Stimulated activated CD8-positive, alpha-beta memory T cell treated with anti-CD3 and anti-CD28 coated beads, Interleukin-15, amount 100 ng/mL, for 48 hours (primary cell): Measurements from ENCODE around the gene MNT.

Experiments
- DNase-seq, 2 donors: peaks; one replicate each; pipeline ENCODE4 v3.0.0-alpha.2; 2020; ENCODE audit warnings: low read depth in 2 of 2

Gene MNT

DNA sequence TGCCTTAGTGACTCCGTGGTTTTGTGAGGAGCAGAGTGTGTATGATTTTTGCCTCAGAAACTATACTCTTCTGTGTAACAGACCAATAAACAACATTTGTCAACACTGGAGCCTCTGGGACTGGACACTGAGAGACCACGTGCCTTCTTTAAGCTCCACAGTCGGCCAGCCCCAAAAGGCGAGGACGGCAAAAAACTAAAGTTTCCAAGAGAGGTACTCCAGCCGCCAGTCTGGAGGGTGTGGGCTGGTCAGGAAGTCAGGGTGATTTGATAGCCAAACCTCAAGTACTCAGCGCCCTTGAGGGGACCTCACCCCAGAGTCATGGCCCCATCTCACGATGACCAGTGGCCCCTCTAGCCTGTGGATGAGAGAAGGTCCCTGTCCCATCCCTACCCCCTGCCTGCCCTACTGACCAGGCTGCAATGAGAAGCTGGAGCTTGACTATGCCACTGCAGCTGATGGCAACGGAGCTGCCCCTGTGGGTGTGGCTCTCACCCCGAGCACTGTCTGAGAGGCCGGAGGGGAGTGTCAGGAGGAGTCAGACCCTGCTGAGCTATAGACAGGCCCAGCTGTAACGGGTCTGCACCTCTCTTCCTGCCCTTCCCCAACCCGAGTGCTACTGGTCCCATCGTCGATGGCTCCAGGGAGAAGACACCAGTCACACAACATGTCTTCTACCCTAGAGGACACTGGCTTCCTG is 19.8 kb downstream of the MNT start:
- no peak for DNase-seq

DNA sequence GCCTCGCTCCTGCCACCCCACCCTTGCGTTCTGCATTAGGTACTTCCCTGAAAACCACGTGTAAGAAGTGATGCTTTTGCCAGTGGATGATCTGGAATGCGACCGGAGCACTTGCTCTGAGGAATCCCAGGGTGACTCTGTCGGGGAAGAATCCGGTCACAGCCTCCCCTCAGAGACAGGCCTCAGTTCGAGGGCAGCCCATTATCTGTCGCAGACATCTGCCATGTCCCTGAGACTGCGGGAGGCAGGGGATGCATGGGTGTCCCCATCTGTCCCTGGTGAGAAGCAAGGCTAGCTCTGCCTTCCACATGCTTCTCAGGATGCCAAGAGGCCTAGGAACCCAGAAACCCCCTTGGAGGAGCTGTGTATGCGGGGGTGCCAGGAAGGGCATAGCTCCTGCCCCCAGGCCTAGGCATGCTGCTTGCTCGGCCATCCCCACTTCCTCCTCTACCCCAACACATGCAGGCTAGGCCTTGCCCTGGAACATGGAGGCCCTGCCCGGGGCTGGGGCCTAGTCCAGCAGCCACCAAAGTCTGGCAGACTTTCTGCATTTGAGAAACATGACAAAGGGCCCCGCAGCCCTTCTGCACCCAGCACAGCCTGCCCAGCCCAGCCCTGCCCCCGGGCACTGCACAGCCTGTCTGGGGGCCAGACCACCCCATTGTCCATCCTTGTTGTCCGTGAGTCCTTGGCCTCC is 20.5 kb downstream of the MNT start:
- no peak for DNase-seq

DNA sequence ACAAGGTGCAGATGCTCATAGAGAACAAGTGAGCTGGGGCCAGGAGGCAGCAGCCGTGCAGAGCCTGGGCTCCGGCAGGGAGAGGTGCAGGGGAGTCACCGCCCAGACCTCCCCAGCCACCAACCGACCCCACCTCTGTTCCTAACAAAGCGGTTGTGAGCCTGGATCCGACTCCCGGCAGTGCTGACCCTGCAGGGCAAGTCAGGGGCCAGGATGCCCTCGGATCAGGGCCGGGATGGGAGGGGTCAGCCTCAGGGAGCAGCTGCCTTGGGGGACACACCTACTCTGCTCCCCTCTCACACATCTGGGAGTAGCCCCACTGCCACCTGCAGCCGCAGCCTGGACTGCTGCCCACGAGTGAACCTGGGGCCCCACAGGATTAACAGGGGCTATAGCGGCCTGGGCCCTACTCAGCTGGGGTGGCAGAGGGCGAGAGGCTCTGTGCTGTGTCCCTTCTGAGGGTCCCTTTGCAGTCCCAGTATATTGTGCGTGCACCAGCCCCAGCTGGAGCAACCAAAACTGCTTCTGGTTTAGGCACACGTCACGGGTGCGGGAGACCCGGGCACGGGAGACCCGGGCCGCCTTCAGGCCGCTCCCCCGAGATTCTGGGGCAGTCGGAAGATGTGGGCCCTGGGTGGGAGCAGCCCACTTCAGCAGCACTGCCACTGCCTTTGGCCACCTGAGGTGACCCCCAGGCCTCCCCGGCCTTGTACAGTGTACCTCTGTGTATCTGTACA is 21.2 kb downstream of the MNT start:
- DNase-seq: no peak

DNA sequence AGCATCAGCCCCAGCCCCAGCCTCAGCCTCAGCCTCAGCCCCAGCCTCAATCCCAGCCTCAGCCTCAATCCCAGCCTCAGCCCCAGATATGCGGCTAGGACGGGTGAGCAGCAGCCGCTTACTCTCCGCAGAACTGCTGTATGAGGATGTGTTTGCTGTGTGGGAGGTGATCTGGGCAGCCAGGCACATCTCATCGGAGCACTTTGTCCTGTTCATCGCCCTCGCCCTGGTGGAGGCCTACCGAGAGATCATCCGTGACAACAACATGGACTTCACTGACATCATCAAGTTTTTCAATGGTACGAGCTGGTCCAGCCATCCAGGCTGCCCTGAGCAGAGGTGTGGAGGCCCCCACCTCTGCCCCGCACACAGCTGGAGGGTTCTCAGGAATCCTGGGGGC is 22.0 kb downstream of the MNT start:
- DNase-seq: no peak

DNA sequence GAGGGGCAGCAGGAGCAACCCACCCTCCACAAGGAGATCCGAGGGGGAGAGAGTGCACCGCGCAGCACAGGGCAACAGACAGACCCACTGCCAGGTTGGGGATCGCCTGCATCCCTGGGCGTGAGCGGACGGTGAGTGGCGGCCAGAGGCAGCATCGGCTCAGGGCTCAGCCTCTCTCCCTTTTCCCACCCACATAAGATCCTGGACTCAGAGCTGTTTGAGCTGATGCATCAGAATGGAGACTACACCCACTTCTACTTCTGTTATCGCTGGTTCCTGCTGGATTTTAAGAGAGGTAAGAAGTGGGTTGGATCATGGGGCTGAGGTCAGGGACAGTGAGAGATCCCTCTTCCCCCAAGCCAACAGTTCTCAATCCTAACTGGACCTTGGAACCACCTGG is 23.2 kb downstream of the MNT start:
- no peak for DNase-seq

DNA sequence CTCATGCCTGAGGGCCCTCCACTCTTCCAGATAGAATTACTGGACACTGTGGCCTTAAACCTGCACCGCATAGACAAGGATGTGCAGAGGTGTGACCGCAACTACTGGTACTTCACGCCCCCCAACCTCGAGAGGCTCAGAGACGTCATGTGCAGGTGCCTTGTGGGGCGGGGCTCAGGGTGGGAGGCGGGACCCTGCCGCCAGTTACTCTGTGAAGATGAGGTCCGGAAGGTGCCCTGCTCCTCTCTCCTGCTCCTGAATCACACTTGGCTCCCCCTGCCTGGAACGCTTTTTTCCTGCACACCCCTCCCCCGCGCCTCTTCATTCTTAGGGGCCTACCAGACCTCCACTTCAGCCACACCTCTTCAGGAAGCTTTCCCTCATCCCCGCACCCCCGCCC is 24.8 kb downstream of the MNT start:
- DNase-seq: no peak

DNA sequence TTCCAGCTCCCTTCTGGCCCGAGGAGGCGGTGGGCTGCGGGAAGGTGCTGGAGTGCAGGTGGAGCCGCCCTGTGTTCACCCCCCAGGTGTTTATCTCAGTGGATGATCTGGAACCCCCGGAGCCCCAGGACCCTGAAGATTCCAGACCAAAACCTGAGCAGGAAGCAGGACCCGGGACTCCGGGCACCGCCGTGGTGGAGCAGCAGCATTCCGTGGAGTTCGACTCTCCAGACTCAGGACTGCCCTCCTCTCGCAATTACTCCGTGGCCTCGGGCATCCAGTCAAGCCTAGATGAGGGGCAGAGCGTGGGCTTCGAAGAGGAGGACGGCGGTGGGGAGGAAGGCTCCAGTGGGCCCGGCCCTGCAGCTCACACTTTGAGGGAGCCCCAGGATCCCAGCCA is 25.5 kb downstream of the MNT start:
- DNase-seq: no peak

DNA sequence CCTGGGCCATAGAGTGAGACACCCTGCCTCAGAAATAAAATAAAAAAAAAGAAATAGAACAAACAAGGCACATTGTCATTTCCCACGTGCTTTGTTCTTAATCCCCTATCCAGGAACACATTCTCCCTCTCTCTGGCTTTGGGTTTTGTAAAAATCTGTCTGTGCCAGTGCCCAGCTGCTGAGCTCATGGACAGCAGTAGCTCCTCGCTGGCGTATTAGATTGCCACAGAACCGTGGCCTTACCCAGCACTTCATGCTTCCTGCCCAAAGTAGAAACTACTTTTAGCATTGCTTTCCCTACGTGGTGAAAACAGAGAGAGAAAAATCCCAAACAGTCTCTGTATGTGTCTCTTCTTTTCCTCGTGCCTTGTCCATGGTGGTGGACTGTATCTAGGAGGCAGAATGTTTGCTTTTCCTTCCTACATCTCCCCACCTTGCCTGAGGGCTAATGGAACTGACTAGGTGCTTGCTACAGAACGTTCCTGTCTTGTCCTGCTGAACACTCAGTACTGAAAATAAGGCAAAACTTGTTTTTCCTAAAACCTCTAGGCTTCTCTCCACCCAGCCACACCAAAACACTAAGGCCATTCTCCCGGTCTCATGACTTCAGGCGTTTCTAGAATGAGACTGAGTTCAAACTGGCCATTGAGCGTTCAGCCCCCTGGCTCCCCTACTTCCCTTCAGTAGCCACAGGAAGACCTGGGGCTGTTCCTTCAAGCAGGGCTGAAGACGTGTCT is 26.1 kb downstream of the MNT start:
- no peak for DNase-seq

DNA sequence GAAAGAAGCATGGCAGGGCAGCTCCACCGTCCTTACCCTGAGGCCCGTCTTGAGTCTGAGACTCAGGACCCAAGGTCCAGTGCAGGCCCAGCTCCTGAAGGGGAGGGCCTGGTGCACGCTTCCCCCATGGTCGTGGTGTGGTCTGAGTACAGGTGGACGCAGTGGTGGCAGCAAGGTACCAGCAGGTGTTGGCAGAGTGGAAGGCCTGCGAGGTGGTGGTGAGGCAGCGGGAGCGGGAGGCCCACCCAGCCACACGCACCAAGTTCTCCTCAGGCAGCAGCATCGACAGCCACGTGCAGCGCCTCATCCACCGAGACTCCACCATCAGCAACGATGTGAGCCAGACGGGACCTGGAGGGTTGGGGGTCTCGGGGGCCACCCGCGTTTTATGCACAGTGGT is 27.7 kb downstream of the MNT start:
- no peak for DNase-seq

DNA sequence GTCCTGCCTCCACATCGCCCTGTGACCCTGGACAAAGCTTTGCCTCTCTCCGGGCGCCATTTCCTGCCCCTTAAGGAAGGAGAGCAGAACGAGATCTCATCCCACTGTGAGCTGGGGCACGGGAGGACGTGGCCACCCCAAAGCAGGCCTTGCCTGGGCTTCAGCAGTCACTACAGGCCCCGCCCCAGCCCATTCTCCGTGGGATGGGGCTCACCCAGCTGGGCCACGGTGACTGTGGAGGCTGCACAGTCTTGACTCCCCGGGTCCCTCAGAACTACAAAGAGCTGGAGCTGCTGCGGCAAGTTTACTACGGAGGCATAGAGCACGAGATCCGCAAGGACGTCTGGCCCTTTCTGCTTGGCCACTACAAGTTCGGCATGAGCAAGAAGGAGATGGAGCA is 28.2 kb downstream of the MNT start:
- DNase-seq: no peak

DNA sequence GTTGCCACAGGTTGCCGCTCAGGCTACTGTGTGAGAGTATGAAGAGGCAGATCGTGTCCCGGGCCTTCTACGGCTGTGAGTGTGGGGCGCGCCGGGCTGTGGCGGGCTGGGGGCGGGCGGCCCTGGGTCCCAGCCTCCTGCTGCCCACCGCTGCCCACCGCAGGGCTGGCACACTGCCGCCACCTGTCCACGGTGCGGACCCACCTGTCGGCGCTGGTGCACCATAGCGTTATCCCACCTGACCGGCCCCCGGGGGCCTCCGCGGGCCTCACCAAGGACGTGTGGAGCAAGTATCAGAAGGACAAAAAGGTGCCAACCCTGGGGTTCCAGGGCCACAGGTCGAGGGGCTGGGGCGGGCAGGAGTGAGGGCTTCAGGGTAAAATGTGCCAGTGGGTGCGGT is 28.7 kb downstream of the MNT start:
- DNase-seq: no peak

DNA sequence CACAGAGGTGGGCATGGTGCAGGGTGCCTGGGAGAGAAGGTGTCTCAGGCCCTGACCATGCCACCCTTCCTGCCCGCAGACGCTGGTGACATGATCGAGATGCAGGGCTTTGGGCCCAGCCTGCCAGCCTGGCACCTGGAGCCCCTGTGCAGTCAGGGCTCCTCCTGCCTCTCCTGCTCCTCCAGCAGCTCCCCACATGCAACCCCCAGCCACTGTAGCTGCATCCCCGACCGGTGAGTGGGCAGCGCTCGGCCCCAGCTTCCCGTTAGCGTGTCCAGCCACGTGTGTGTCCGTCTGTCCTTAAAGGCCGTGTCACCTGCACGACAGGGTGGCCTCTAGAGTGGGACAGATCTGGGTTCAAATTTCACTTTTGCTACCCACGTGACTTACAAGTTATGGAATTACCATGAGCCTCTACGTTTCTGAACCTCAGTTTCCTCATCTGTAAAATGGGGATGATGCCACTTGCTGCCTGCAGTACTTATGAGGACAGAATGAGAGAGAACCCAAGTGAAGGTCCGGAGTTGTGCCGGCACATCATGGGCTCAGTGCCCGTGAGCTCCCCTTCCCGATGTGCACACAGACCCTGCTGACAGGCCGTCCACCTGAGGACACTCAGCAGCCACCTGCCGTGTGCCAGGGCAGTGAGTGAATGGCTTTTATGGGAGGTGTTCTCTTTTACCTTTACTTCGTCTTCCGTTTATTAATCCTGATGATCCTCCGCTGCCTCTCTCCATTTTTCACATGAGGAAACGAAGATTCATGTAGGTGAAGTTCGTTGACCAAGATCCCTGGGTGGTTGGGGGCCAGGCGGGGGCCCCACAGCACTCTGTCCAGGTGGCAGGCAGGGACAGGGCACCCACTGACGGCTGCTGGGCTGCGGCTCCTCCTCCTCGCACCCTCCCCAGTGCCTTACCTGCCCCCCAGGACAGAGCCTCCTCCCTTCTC is 29.4 kb downstream of the MNT start:
- DNase-seq: no peak

DNA sequence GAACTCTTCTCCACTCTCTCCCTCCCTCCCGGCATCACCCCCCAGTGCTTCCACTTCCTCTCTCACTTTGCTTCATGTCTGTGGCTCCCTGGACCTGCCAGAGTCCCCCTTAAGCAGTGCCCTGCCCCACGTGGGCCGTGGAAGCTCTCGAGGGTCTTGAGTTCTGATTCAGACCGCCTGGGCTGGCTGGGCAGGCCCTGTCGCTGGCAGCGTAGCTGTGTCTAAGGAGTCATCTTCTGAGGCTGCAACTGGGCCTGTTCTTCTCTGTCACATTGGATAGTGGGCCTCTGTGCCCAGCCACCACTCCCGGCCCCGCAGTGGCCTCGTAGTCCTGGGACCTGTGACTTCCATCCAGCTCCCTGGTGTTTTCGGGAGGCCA is 30.7 kb downstream of the MNT start:
- DNase-seq: no peak

DNA sequence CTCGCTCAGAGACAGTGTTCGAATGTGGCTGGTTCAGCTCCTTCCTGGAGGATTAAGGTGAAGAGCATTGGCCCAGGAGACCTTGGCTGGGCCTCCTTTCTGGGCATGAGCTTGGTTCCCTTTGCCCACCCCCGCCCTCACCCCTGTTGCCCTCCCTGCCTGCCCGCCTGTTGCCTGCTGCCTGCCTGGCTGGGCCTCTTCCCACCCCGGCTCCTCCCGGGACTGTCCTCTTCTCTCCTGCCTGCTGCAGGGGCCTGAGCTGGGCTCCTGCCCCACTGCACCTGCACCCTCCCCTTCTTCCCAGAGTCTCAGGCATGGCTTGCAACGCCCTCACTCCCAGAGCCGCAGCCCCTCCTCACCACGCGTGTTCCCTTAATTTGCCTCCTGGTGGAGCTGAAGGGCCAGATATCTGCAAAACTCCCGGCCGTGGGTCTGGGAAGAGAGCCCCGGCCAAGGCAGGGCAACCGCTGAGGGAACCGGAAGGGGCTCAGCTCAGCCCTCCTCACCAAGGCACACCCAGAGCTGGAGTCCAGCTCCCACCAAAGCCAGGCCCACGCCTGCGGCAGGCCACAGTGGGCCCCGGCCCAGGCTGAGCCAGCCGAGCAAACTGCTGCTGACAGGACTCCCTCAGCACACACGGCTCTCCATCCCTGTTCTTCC is 31.2 kb downstream of the MNT start:
- no peak for DNase-seq

DNA sequence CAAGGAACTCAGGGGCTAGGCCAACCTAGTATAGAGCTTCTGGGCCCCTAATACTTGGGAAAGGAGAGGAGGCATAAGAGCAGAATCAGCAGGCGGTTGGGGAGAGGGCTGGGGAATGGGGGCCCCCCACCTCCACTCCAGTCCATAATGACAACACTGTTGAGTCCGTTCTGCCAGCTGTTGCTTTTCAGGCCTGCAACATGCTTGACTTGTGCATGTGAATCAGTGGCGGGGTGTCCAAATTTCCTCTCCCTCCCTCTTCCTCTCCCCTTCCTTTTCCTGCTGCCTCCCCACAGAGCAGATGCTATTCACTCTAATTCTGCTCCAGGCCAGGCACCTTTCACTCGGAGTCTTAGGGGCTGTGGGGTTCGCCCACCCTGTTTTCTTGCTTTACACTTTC is 31.8 kb downstream of the MNT start:
- no peak for DNase-seq

DNA sequence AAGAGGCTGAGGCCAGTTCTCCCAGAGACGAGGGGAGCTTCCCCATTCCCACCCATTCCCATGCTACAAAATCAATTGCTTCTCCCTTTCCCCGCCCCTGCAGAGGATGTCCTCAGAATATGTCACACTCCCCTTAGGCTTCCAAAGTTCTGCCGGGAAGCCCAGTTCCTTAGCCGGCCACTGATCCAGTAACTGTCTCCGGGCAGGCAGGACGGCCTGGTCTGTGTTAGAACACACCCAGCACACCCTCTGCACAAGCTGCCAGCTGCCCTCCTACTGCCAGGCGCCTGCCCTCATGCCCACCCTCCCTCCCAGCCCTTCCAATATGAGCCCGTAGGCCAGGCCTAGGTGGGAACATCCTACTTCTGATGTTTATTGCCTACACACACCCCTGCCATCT is 32.5 kb downstream of the MNT start:
- DNase-seq: no peak

DNA sequence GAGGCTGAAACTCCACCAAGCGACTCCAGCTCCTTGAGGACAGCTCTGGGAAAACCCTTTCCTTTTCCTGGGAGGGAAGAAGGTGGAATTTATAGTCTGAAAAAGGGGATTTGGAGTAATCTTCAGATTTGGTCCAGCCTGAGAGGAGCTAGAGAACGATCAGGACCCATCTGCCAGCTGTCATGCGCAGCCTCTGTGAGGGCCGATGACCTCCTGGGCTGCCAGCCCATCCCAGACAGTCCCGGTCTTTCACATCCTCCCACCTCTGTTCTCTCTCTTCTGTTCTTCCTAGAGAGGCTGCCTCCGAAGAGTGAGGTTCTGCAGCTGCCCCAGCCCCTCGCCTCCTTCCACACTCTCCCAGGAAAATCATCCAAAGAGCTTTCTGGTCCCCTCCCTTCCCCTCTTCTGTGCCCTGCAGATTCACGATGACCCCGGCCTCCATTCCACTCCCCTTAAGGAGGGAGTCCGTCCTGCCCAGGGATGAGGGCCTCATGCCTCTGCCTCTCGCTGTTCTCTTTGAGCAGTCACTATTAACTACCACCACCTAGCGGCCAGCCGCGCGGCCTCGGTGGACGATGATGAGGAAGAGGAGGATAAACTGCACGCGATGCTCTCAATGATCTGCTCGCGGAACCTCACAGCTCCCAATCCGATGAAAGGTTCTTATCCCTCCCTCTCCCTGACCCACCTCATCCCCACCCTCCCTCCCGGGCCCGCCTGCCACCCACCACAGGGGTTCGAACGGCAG is 33.9 kb downstream of the MNT start:
- DNase-seq: no peak

DNA sequence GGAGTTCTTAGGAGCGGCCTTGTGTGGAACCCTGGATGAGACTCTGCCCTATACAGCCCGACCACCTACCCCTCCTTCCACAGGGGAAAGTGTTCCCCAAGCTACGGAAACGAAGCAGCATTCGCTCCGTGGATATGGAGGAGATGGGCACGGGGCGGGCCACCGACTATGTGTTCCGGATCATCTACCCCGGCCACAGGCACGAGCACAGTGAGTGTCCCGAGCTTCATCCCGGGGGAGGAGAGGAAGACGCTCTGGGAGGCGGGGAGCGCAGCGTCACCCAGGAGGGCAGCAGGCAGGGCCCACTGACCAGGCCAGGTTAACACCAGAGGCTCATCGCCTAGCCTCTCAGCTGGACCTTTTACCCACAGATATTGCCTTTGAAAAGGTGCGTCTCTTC is 35.7 kb downstream of the MNT start:
- DNase-seq: no peak

DNA sequence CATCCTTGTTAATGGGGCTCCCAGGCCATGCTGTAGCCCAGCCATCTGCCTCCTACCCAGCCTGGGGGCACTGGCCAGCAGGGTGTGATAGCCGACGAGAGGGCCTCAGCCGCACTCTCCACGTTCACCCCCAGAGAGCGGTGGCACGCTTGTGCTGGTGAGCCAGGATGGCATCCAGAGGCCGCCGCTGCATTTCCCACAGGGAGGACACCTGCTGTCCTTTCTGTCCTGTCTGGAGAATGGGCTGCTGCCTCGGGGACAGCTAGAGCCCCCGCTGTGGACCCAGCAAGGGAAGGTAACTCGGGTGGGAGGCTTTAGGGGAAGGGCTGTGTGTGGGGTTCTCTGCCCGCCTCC is 36.1 kb downstream of the MNT start:
- no peak for DNase-seq
